ENCODE results near the gene COL4A2. TPM values are rescaled to one million over a fixed set of nuclear protein-coding genes. Genes with fewer than 3 reads are reported as not detected.
A peak's percentile ranks its signal among the peaks of the same experiment; 100 is the strongest.

The COL4A2 gene
- total RNA-seq, 4 donors from 2014 or later: 56.6 to 139 (median 89.1) TPM

- peak overlapping the region in 3 of 4 donors; percentile 3 to 70 (median 65) for H3K27ac ChIP-seq
- peak in 2 of 3 donors; percentile 81 to 84 for DNase-seq
- no peaks in the 10 kb centered on the region for H3K27me3 ChIP-seq
- TF ChIP-seq, protein P1, sequence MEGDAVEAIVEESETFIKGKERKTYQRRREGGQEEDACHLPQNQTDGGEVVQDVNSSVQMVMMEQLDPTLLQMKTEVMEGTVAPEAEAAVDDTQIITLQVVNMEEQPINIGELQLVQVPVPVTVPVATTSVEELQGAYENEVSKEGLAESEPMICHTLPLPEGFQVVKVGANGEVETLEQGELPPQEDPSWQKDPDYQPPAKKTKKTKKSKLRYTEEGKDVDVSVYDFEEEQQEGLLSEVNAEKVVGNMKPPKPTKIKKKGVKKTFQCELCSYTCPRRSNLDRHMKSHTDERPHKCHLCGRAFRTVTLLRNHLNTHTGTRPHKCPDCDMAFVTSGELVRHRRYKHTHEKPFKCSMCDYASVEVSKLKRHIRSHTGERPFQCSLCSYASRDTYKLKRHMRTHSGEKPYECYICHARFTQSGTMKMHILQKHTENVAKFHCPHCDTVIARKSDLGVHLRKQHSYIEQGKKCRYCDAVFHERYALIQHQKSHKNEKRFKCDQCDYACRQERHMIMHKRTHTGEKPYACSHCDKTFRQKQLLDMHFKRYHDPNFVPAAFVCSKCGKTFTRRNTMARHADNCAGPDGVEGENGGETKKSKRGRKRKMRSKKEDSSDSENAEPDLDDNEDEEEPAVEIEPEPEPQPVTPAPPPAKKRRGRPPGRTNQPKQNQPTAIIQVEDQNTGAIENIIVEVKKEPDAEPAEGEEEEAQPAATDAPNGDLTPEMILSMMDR (IDR thresholded peaks at IDR 0.05): no peak
- no peak for TF ChIP-seq POLR2A (IDR thresholded peaks at IDR 0.05)
- peaks cover 0 to 41% (median 0%) of the 10 kb centered on the region in 3 donors for H3K36me3 ChIP-seq
- no peak overlapping the region for H3K4me3 ChIP-seq
- H3K4me1 ChIP-seq: no peaks in the 10 kb centered on the region
- H3K9me3 ChIP-seq: no peaks in the 10 kb centered on the region
Observed at GRCh38 chr13:110471156-110471832, 164.2 kb downstream of the COL4A2 start.

- peak in 2 of 3 donors; percentile 88 to 90 for DNase-seq
- H3K9me3 ChIP-seq: no peaks in the 10 kb centered on the region
- peaks cover 0 to 41% (median 0%) of the 10 kb centered on the region in 3 donors for H3K36me3 ChIP-seq
- H3K27me3 ChIP-seq: no peaks in the 10 kb centered on the region
- TF ChIP-seq POLR2A (IDR thresholded peaks at IDR 0.05): no peak
- TF ChIP-seq, protein P1 (IDR thresholded peaks at IDR 0.05): no peak
- H3K27ac ChIP-seq: peak overlapping the region in 3 of 4 donors; percentile 3 to 70 (median 65)
- H3K4me3 ChIP-seq: no peak overlapping the region
- H3K4me1 ChIP-seq: no peaks in the 10 kb centered on the region
Observed at GRCh38 chr13:110471833-110472162, 164.7 kb downstream of the COL4A2 start.

DNA sequence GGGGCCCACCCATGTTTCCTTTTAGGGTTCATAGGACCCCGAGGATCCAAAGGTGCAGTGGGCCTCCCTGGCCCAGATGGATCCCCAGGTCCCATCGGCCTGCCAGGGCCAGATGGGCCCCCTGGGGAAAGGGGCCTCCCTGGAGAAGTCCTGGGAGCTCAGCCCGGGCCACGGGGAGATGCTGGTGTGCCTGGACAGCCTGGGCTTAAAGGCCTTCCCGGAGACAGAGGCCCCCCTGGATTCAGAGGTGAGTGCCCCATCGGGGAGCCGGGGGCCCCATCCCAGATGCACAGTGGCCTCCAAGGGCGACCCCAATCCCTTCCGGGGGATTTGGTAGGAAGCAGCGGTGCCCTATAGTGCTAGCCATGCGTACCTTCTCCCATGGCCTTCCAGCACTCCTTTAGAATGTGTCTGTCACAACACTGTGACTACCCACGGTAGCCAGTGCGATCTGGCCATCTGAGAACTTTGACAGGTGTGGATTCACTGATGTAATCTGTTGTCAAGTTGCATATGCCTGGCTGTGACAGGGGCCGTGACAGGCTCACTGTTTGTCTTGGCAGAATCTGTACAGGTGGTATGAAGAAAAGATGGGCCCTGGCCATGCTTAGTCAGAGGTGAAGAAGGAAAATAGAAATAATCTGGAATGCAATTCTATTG lies 165.9 kb downstream of the COL4A2 start:
- no peaks in the 10 kb centered on the region for H3K9me3 ChIP-seq
- no peaks in the 10 kb centered on the region for H3K4me1 ChIP-seq
- peaks cover 0 to 31% (median 0%) of the 10 kb centered on the region in 3 donors for H3K36me3 ChIP-seq
- DNase-seq: no peak
- no peak overlapping the region for H3K4me3 ChIP-seq
- no peak for TF ChIP-seq POLR2A (IDR thresholded peaks at IDR 0.05)
- TF ChIP-seq, protein P1 (IDR thresholded peaks at IDR 0.05): no peak
- H3K27me3 ChIP-seq: no peaks in the 10 kb centered on the region
- peak overlapping the region in 1 of 4 donors; percentile 32 for H3K27ac ChIP-seq

- no peak overlapping the region for H3K4me3 ChIP-seq
- H3K36me3 ChIP-seq: peaks cover 0 to 27% (median 0%) of the 10 kb centered on the region in 3 donors
- no peak for TF ChIP-seq POLR2A (IDR thresholded peaks at IDR 0.05)
- TF ChIP-seq, protein P1 (IDR thresholded peaks at IDR 0.05): no peak
Observed at GRCh38 chr13:110474713-110475112, 167.6 kb downstream of the COL4A2 start.

DNA sequence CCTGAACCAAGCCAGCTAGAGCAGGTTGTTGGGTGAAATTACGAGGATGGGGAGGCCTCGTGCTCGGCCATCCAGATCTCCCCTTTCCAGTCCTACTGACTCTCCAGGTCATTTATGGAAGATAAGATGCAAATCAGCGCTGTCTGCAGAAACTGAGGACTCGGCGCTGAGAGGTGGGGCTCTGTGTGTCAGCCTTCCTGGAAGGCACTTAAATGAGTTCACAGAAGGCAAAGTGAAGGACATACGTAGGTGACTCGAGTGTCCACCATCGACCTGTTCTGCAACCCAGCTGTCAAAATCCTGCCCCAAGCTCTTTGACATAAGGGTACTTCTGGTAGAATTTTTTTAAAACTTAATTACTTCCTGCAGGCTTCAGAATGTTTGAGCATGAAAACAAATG lies 168.0 kb downstream of the COL4A2 start:
- no peak for TF ChIP-seq POLR2A (IDR thresholded peaks at IDR 0.05)
- TF ChIP-seq, protein P1 (IDR thresholded peaks at IDR 0.05): no peak
- Histone ChIP-seq H3K9me3 (no peaks in the 10 kb centered on the region), H3K27me3 (no peaks in the 10 kb centered on the region), H3K27ac (no peak overlapping the region), H3K4me3 (no peak overlapping the region), H3K4me1 (no peaks in the 10 kb centered on the region), H3K36me3 (peaks cover 0 to 29% (median 0%) of the 10 kb centered on the region in 3 donors)
- no peak for DNase-seq

More at GRCh38 chr13:110474713-110475112, 167.6 kb downstream of the COL4A2 start:
- no peaks in the 10 kb centered on the region for H3K4me1 ChIP-seq
- no peaks in the 10 kb centered on the region for H3K9me3 ChIP-seq
- H3K27me3 ChIP-seq: no peaks in the 10 kb centered on the region
- H3K27ac ChIP-seq: no peak overlapping the region
- DNase-seq: no peak
